ENCODE results near the gene ATP11C.
A peak's percentile ranks its signal among the peaks of the same experiment; 100 is the strongest.
"Not testable (repeated sequence)": the region's sequence is repeated elsewhere in the genome, so short reads cannot be mapped to it uniquely, and the experiment has no call there.

ATP11C gene

DNA sequence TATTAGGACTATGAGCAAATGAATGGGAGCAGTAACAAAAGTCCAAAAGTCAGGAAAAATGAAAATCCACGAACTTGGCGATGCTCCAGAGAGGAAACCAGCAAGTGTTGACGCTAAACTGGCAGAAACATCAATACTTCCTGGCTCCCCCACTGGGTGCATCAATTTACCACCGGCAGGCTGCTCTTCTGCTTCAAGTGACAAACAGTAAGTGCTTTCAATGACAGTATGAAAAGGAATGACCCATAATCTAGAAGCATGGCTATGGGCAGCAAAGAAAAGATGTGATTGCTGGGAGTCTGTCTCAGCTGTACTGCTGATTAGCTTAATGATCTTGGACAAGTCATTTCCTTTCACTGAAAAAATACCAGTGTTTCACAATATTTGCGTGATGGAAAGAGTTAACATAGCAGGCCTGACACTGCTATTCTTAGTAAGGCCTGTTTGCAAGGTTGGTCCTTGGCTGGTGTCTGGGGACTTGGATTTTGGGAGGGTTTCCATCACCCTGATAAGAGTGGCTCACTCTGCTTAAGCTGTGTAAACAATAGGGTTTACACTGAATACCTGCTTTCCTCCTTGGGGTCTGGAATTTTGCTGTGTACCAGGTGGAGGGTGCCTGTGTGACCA, 8.7 kb downstream of the ATP11C start:
- peak; percentile 7 for DNase-seq

GRCh38 chrX:139921142-139921541, 11.7 kb downstream of the ATP11C start:
- DNase-seq, result not testable (repeated sequence)

GRCh38 chrX:139920316-139920715, 12.5 kb downstream of the ATP11C start:
- no peak for DNase-seq

GRCh38 chrX:139914421-139914820, 18.4 kb downstream of the ATP11C start:
- no peak for DNase-seq

- no peak for DNase-seq
These were observed 23.1 kb downstream of the ATP11C start for GRCh38 chrX:139909712-139910111.

DNA sequence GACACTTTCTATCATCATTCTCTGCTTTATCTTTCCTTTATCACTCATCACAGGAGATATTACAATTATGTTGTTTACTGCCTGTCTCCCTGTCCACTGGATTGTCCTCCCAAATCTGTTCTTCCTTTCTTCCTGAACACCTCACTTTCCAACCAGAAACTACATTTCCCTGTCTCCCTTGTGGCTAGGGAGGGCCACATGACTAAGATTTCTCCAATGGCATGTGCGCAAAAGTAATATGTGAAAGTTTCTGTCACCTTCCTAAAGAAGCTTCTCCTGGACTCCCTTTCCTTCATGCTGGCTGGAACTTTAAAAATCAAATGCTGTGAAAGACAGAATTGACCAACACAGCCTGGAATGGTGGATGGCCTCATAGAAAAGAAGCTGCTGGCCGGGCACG, 25.8 kb downstream of the ATP11C start:
- DNase-seq, result no peak

DNA sequence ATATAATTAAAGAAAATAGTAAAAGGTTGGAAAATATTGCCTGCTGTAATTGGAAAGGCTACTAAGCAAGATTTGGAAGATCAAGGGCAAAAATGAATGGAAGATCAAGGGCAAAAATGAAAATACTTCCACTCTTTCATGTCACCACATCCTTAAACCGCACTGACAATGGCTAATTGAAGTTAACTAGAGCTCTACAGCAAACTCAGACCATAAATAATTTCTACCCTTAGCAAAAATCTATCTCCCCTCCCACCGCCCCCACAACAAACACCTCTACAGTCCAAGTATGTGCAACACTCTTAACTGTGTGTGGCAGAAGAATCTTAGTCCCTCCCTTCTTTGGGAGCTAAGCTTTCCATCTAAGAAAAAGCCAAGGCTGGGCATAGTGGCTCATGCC, 27.1 kb downstream of the ATP11C start:
- no peak for DNase-seq

DNA sequence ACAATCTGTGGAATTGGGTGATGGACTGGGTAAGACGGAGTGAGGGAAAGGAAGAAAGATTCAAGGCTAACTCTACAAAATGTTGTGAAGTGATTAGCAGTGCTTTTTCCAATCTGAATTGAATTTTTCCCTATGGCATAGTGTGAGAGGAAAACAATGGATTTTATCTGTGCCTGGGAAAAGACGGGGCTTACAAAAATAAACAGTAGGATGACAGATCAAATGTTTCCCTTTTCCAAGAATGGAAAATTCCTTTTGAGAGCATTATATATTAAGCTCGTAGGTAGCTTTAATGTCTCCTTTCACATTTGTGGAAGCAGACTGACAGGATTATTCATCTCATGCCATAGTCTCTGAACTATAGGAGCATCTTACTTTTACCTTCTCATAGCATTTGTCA, 27.8 kb downstream of the ATP11C start:
- DNase-seq, result no peak

GRCh38 chrX:139903210-139903609, 29.6 kb downstream of the ATP11C start:
- DNase-seq, result no peak

DNA sequence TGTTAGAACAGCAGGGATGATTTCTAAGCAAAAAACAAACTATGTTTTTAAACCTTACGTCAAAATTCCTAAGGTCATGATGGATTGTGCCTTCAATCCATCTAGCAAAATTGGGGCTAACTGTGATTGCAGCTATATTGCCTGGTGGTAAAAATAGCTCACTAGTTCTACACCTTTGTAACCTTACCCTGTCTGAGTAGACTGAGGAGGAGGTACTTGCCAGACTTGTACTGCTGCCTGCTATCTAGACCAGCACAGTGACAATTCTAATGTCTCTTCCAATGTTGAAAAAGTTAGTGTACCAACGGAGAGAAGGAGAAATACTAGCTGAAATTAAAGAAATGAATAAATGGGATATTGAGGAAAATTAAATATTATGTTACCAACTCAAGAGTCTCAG, 30.3 kb downstream of the ATP11C start:
- no peak for DNase-seq

DNA sequence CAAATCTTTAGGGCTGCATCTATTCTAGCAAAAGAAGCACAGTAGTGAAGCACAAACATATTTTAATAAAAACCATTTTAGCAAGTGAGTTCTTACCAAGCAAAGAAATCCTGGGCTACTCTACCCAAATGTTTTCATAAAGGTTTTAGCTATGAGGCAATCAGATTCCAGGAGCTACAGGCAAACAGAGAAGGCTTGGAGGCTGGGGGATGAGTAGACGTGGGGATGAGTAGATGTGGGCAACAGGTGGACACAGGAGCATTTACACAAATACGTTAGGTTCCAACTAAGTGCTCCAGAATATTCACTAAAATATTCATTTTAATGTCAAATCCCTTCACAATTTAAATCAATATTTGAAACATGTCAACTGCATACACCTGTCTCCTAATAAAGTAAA, 34.5 kb downstream of the ATP11C start:
- no peak for DNase-seq

DNA sequence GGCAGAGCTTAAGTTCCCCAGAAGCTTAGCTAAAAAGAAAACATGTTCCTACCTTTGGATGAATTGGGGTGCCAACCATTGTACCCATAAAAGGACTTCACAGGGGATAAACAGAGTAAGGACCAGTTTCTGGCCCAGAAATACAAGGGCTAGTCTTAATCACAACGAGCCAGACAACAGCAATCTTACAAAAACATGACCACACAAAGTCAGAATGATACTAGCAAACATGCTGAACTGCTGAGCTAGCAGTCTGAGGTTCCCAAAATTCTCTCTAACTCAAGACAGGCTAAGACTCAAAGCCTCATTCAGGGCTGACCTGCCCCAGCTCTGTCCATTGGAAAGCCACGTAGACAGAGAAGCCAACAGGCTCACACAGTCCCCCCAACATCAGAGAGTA, 40.3 kb downstream of the ATP11C start:
- no peak for DNase-seq

DNA sequence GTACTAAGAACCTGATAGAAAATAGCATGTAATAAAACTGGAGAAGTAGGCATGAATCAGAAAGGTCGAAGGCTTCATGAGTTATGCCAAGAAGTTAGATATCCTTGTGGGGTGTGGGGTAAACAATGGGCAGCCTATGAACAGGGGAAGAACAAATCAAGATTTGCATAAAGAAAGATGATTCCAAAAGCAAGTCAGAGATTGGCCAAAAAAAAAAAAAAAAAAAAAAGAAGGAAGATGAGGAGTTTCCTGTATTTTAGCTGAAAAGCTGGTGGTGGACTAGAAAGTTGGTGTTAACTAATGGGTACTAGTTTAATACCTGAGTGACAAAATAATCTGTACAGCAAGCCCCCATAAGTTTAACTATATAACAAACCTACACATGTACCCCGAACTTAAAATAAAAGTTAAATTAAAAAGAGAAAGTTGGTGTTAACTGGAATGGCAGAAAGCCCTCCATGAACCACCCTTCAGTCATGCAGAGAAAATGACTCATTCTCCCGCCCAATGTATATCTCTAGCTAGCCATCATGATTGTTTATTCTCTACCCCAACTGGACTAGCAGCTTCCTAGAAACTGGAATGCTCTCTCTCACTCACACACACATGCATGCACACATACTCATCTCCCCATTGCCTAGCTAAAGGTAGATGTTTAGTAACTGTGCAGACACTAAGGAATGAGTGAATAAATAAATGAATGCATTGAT, 41.7 kb downstream of the ATP11C start:
- DNase-seq, result peak; percentile 79

- DNase-seq, result peak; percentile 20
These were observed 43.1 kb downstream of the ATP11C start for GRCh38 chrX:139889760-139890159.

DNA sequence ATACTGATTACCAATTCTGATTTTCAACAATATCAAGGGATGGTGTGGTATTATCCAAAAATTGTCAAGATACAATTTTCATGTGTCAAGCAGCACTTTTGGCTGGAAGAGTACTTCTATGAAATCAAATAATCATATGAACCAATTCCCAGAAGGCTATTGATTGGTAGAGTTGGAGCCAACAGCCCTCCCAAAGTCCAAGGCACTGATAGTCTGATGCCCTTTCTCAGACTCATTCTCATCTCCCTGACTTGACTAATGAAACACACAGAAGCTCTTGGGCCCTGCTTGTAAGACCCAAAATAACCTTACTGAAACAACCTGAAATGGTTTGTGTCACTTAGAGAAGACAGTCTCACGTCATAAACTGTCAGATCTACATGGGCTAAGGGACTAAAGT, 48.9 kb downstream of the ATP11C start:
- no peak for DNase-seq

DNA sequence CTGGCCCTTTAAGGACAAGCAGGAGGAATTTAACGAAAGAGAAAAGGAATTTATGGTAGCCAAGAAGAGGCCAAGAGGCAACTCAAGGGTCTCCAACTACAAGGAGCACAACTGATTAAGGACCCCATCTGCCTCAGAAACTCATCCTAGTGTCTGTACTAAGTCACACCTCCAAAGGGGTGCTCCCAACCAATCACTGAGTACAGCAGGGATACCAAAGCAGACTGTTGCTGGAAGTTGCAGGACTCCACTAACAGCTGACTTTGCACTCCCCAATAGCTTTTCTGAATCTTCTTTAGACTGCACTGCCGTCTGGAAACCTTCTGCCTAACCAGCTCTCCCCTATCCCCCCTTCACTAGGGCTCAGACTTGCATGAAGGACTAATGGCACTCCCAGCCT, 50.6 kb downstream of the ATP11C start:
- no peak for DNase-seq

GRCh38 chrX:139881572-139881971, 51.3 kb downstream of the ATP11C start:
- peak; percentile 64 for DNase-seq

DNA sequence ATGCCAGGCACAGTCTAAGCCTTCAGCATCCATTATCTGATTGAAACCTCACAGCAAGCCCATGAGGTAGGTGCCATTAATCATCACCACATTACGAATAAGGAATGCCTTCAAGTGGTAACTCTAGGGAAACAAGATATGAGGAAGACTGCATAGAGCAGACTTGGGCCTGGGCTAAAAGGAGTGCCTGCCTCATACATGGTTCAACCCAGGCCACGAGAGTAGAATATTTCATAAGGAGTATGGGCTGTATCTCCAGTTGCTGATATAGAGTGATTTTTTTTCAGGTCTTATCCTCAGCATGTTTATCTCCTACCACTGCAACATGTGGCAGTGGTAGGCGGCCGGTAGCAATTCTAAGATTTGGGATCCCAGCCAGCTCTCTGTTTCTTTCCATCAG, 51.7 kb downstream of the ATP11C start:
- DNase-seq, result peak; percentile 86

- peak; percentile 26 for DNase-seq
These were observed 55.0 kb downstream of the ATP11C start for GRCh38 chrX:139877710-139878414.

- no peak for DNase-seq
These were observed 57.0 kb downstream of the ATP11C start for GRCh38 chrX:139875841-139876240.

DNA sequence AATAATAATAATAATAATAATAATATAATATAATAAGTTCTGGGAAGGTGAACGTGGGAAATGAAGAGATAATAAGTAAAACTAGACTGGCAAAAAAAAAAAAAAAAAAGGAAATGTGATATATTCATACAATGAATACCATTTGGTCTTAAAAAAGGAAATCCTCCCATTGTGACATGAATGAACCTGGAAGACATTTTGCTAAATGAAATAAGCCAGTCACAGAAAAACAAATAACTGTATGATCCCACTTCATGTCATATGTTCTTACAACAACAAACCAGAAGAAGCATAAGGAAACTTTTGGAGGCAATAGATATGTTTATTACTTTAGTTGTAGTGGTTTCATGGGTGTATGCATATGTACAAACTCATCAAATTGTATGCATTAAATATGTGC, 63.1 kb downstream of the ATP11C start:
- no peak for DNase-seq

GRCh38 chrX:139864640-139865039, 68.2 kb downstream of the ATP11C start:
- no peak for DNase-seq

DNA sequence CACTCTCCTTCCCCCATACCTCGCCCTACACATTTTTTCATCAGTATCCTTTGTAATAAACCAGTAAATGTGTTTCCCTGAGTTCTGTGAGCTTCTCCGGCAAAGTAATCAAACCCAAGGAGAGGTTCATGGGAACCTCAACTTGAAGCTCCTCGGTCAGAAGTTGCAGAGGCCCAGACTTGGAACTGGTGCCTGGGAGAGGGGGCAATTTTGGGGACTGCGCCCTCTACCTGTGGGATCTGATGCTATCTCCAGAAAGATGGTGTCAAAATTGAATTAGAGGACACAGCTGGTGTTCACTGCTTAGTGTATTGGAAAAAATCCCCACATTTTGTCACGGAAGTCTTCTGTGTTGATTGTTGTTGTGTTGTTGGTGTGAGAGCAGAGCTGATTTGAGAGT, 70.6 kb downstream of the ATP11C start:
- no peak for DNase-seq

GRCh38 chrX:139856826-139857225, 76.0 kb downstream of the ATP11C start:
- DNase-seq, result not testable (repeated sequence)
